Choroid plexus epithelial cell (primary cell): ENCODE data around the gene AK8.

Experiments used
- DNase-seq: peaks from one replicate; pipeline ENCODE4 v3.0.0-alpha.2; 2010; ENCODE audit warnings: low read depth
- H3K4me3 ChIP-seq: 2 replicates; pipeline ENCODE4 v1.5.1; 2011; ENCODE audit warnings: low read depth, mild to moderate bottlenecking, control low read depth, low read length, moderate library complexity
- TF ChIP-seq, protein P1 (sequence below): conservative IDR thresholded peaks from 2 replicates; pipeline ENCODE4 v1.5.1; 2011; ENCODE audit warnings: low read depth, mild to moderate bottlenecking, control low read depth, inconsistent platforms, low read length, moderate library complexity

The AK8 gene

DNA sequence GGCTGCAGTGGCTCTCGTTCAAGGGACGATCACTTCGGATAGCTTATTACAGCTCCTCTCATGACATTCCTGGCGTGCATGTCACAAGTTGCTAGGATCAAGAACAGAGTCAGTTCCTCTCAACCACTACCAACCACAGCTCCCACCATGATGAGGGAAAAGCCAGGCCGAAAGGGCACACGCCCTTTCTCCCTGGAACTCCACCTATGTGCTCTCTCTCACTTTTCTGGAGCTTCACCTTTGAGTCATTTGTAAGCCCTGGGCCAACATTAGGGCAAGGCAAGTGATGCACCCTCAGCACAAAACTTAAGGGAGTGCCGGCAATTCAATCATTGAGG, 2.2 kb upstream of the AK8 start:
- TF ChIP-seq, protein P1, sequence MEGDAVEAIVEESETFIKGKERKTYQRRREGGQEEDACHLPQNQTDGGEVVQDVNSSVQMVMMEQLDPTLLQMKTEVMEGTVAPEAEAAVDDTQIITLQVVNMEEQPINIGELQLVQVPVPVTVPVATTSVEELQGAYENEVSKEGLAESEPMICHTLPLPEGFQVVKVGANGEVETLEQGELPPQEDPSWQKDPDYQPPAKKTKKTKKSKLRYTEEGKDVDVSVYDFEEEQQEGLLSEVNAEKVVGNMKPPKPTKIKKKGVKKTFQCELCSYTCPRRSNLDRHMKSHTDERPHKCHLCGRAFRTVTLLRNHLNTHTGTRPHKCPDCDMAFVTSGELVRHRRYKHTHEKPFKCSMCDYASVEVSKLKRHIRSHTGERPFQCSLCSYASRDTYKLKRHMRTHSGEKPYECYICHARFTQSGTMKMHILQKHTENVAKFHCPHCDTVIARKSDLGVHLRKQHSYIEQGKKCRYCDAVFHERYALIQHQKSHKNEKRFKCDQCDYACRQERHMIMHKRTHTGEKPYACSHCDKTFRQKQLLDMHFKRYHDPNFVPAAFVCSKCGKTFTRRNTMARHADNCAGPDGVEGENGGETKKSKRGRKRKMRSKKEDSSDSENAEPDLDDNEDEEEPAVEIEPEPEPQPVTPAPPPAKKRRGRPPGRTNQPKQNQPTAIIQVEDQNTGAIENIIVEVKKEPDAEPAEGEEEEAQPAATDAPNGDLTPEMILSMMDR: no peak
- no peak for DNase-seq
- no peak overlapping the region for H3K4me3 ChIP-seq

- no peak overlapping the region for H3K4me3 ChIP-seq
- TF ChIP-seq, protein P1: no peak
- DNase-seq: no peak
These were observed 1.6 kb upstream of the AK8 start for GRCh38 chr9:132879457-132880323.

DNA sequence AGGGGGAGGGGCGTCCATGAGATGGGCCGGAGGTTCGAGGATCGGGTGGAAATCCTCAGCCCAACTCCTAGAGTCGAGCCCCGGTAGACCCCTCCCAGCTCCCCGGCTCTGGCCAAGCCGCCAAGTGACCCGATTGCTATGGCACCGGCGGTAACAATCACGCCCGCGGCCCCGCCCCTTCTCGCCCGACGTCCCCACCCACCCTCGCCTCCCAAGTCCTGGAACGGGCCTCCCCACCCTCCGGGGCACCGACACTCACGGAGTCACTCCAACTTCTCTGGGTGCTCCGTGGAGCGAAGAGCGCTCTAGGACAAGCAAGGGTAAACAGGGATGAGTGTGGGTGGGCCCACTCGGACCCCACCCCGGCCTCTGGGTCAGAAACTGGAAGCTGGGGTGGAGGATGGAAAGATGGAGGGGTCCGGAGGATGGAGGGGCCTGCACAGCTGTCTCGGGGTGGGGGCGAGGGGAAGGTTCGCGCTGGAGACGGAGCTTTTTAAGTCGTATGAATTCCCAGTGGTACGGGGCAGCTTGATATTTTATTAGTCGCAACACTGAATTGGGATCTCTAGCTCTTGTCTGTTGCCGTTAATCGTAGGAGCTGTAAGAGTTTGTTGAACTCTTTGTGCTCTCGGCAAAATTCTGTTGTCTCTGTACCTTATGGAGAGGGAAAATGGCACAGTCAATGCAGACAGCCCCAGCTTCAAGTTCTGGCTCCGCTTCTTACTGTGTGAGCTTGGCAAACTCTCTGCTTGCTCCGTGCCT, 792 bp upstream of the AK8 start, which contains the start of gene SPACA9:
Gene SPACA9, plus strand, starts transcription at position 204 of the 762 bp plus-strand sequence. CDS start 5,050 bp downstream, outside the sequence.
- peak within 1 kb of the TSS; percentile 75 for H3K4me3 ChIP-seq
- DNase-seq: peak; percentile 46
- TF ChIP-seq, protein P1: no peak

GRCh38 chr9:132877458-132877823, 643 bp downstream of the AK8 start:
- no peak for DNase-seq

DNA sequence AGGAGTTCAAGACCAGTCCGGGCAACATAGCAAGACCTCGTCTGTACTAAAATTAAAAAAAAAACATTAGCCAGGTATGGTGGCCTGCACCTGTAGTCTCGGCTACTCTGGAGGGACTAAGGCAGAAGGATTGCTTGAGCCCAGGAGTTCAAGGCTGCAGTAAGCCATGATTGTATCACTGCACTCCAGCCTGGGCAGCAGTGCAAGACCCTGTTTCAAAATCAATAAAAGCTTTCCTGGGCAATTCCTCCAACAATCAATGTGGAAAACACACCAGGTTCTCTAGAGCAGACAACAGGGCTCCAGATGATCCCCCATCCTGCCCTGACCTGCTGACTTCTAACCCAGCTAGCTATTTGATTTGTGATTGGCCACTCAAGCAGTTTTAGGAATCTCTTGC, 1.2 kb downstream of the AK8 start:
- no peak overlapping the region for H3K4me3 ChIP-seq
- TF ChIP-seq, protein P1: no peak
- no peak for DNase-seq

More at GRCh38 chr9:132877458-132877823, 643 bp downstream of the AK8 start:
- TF ChIP-seq, protein P1: no peak
- H3K4me3 ChIP-seq: peak overlapping the region; percentile 75

DNA sequence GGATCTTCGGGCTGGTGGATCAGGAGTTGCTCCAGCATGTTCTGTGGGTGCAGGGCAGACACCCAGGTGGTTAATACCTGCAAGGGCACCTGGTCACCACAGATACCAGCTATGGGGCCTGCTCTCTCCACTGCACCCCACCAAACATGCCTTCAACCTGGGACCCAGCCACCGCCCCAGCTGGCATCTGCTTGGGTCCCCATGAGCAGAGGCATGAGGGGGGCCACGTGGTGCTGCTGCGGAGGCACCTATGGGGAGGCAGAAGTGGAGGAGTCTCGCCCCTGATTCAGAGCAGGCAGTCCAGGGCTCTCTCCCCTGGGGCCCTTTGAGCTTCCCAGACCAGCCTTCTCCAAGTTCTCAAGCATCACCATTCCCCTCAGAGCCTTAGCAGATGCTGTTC, 2.9 kb downstream of the AK8 start:
- TF ChIP-seq, protein P1: no peak
- no peak for DNase-seq
- H3K4me3 ChIP-seq: no peak overlapping the region

GRCh38 chr9:132873403-132873802, 4.7 kb downstream of the AK8 start:
- TF ChIP-seq, protein P1: no peak
- DNase-seq: no peak
- H3K4me3 ChIP-seq: no peak overlapping the region
